HepG2 (cell line): Measurements from ENCODE around the gene BAZ2A. TPM values are rescaled to one million over a fixed set of nuclear protein-coding genes. Genes with fewer than 3 reads are reported as not detected.

Source experiments
- ATAC-seq: fragments of 200-7000 bp; cut with Tn5 transposase; 3 replicates; pipeline ENCODE4 v1.9.1; 2020; ENCODE audit warnings: mild to moderate bottlenecking, moderate library complexity
- BruUV-seq: library from RNA; stranded (reverse); fragments of 400-500 nt; replicated peaks from 2 replicates; lab custom pipeline; 2021; lab: Mats Ljungman, UMichigan
- CTCF ChIA-PET: fragments of 300-600 bp; formaldehyde crosslinking; extraction: SDS; loops from one replicate; lab custom pipeline; 2021; ENCODE audit warnings: low total read pairs, inconsistent platforms, low intra/inter-chr PET ratio; lab: Yijun Ruan, JAX
- POLR2A ChIA-PET: fragments of 350-600 bp; sonication (Branson Sonifier 250); formaldehyde crosslinking; loops from one replicate; lab custom pipeline; 2020; ENCODE audit warnings: antibody characterized with exemption, inconsistent platforms; lab: Yijun Ruan, JAX
- DNase-seq: peaks from one replicate; pipeline ENCODE4 v3.0.0-alpha.2; 2015; ENCODE audit warnings: low spot score
- FAIRE-seq: peaks from 3 replicates; lab custom pipeline; 2011; peaks lifted over from hg19 to GRCh38; lab: Jason Lieb, UNC
- H2AFZ ChIP-seq: one replicate; pipeline ENCODE4 v1.6.1; 2011; ENCODE audit warnings: low read length, inconsistent platforms
- H3K27ac ChIP-seq: fragments of 300-600 bp; 3 replicates; pipeline ENCODE4 v1.8.0; 2011; ENCODE audit warnings: mixed run types, mild to moderate bottlenecking, mixed read lengths, low read length, inconsistent platforms; ENCODE audit not compliant: insufficient read depth; ENCODE audit errors: extremely low read length
- H3K27me3 ChIP-seq, 2 experiments: fragments of 200-600 bp in 1 of 2; 2 replicates in 1 of 2; 3 replicates in 1 of 2; pipeline versions ENCODE4 v1.6.0 to v1.8.0; 2011; ENCODE audit warnings: low read length in 2 of 2, mild to moderate bottlenecking in 2 of 2, moderate library complexity in 2 of 2, inconsistent platforms in 1 of 2; ENCODE audit not compliant: insufficient read depth in 2 of 2, control insufficient read depth in 1 of 2
- H3K36me3 ChIP-seq, 2 experiments: fragments of 200-600 bp in 1 of 2; replicated peaks in 1 of 2; 2 replicates in 1 of 2; 3 replicates in 1 of 2; pipeline versions ENCODE4 v1.5.1 to v1.8.0; 2011; ENCODE audit warnings: low read length in 2 of 2, inconsistent platforms in 1 of 2; ENCODE audit not compliant: insufficient read depth in 2 of 2, control insufficient read depth in 1 of 2
- H3K4me1 ChIP-seq: 2 replicates; pipeline ENCODE4 v1.5.1; 2012; ENCODE audit warnings: low read length, inconsistent platforms; ENCODE audit not compliant: insufficient read depth
- H3K4me2 ChIP-seq: 2 replicates; pipeline ENCODE4 v1.6.0; 2011; ENCODE audit warnings: low read depth, low read length, inconsistent platforms
- H3K4me3 ChIP-seq, 3 experiments: fragments of 200-600 bp in 1 of 3; sonication (generic), shearing (Covaris generic) in 1 of 3; replicated peaks in 1 of 3; 2 replicates each; pipeline ENCODE4 v1.5.1; 2011 to 2016; ENCODE audit warnings: low read length in 3 of 3, inconsistent platforms in 2 of 3, low read depth in 2 of 3, mild to moderate bottlenecking in 2 of 3, control low read depth in 1 of 3, mixed read lengths in 1 of 3; ENCODE audit not compliant: insufficient read depth in 1 of 3
- H3K79me2 ChIP-seq: one replicate; pipeline ENCODE4 v1.6.1; 2011; ENCODE audit warnings: low read length, inconsistent platforms; ENCODE audit not compliant: insufficient read depth
- H3K9ac ChIP-seq: 2 replicates; pipeline ENCODE4 v1.6.0; 2011; ENCODE audit warnings: mild to moderate bottlenecking, low read depth, low read length, inconsistent platforms; ENCODE audit not compliant: insufficient read depth
- H3K9me3 ChIP-seq: 2 replicates; pipeline ENCODE4 v1.5.1; 2012; ENCODE audit warnings: mild to moderate bottlenecking, low read length
- H4K20me1 ChIP-seq: 2 replicates; pipeline ENCODE4 v1.6.0; 2011; ENCODE audit warnings: inconsistent platforms, mild to moderate bottlenecking, low read length, moderate library complexity; ENCODE audit not compliant: insufficient read depth
- BRD4 ChIP-seq: sonication (generic); formaldehyde crosslinking; IDR thresholded peaks from 2 replicates; pipeline ENCODE4 v1.4.0; 2020; ENCODE audit warnings: missing genetic modification reagents
- CCAR2 ChIP-seq: fragments of 200-400 bp; formaldehyde crosslinking; optimal IDR thresholded peaks from 2 replicates; pipeline ENCODE3; 2018; ENCODE audit warnings: low read depth, mild to moderate bottlenecking, low read length, moderate library complexity
- HMGA1 ChIP-seq: sonication (generic); formaldehyde crosslinking; conservative IDR thresholded peaks from 2 replicates; pipeline ENCODE4 v1.4.0; 2020; ENCODE audit warnings: missing genetic modification reagents
- RAD21 ChIP-seq: fragments of 450-650 bp; formaldehyde crosslinking; IDR thresholded peaks from 2 replicates; pipeline ENCODE4 v1.5.0; 2020; ENCODE audit warnings: mild to moderate bottlenecking
- TEAD3 ChIP-seq: optimal IDR thresholded peaks from 2 replicates; pipeline ENCODE3; 2016; ENCODE audit warnings: borderline replicate concordance
- THYN1 ChIP-seq: sonication (generic); formaldehyde crosslinking; IDR thresholded peaks from 2 replicates; pipeline ENCODE4 v1.8.1; 2023; ENCODE audit warnings: low read depth, mild to moderate bottlenecking, moderate library complexity, missing genetic modification reagents, borderline replicate concordance
- WGBS: methylation state at CpG from one replicate; pipeline ENCODE4 v1.1.6; 2017; ENCODE audit warnings: low lambda C conversion rate; 5-methylcytosine and 5-hydroxymethylcytosine counted together
- in situ Hi-C: cut with HindIII; loops from 2 replicates; pipeline ENCODE4 v1.10.0; 2017; ENCODE audit warnings: low pct_unique_long_range_greater_than_20kb; ENCODE audit not compliant: extremely low pct_ligation_motif_present
- intact Hi-C: fragments of 100-400 bp; cut with micrococcal nuclease; formaldehyde crosslinking; loops from one replicate; pipeline ENCODE4 v1.10.0; 2022; ENCODE audit not compliant: unreplicated experiment
- polyA plus RNA-seq, 8 experiments: library from polyadenylated mRNA; depleted of rRNA in 3 of 8; stranded (reverse) in 7 of 8; unstranded in 1 of 8; fragments of >200 nt; fragmentation: Illumina TruSeq in 4 of 8; extraction: Trizol in 4 of 8; gene quantifications; 2 replicates each; pipeline versions ENCODE4 v1.2.1 to v1.2.3, GENCODE V29; 2011 to 2016; ENCODE audit warnings: low read depth in 4 of 8, missing spikeins in 1 of 8, mixed read lengths in 1 of 8; ENCODE audit not compliant: insufficient read depth in 1 of 8
- total RNA-seq, 5 experiments: library from RNA; depleted of rRNA; stranded (reverse); fragments of >200 nt; fragmentation: Illumina TruSeq; extraction: Trizol; gene quantifications; 2 replicates each; pipeline ENCODE4 v1.2.3, GENCODE V29; 2016; ENCODE audit warnings: low read depth in 1 of 5
- TF ChIP-seq, protein P1 (sequence below): sonication (generic); formaldehyde crosslinking; IDR thresholded peaks from 2 replicates; pipeline ENCODE4 v1.5.0; 2020; ENCODE audit warnings: mild to moderate bottlenecking, missing genetic modification reagents, moderate library complexity
- TF ChIP-seq, protein P2 (sequence below): sonication (generic); formaldehyde crosslinking; IDR thresholded peaks from 2 replicates; pipeline ENCODE4 v1.5.1; 2020; ENCODE audit warnings: mild to moderate bottlenecking, missing genetic modification reagents, moderate library complexity
- TF ChIP-seq, protein P3 (sequence below): sonication (generic); formaldehyde crosslinking; IDR thresholded peaks from 2 replicates; pipeline ENCODE4 v1.8.0; 2022; ENCODE audit warnings: mild to moderate bottlenecking, missing genetic modification reagents, borderline replicate concordance
- TF ChIP-seq, protein P4 (sequence below), 2 experiments: sonication (generic) in 1 of 2; formaldehyde crosslinking in 1 of 2; IDR thresholded peaks; 2 replicates each; pipeline versions ENCODE4 v1.4.0 to v1.6.1; 2018 to 2020; ENCODE audit warnings: missing genetic modification reagents in 2 of 2, borderline replicate concordance in 1 of 2, low read depth in 1 of 2, mild to moderate bottlenecking in 1 of 2, missing biosample characterization in 1 of 2

Gene BAZ2A
- total and polyA plus RNA-seq, 2 of the 13 experiments (the other 11 are each of a cell fraction or from before 2014, with no cell fraction given), result 21.8 to 73.5 TPM

DNA sequence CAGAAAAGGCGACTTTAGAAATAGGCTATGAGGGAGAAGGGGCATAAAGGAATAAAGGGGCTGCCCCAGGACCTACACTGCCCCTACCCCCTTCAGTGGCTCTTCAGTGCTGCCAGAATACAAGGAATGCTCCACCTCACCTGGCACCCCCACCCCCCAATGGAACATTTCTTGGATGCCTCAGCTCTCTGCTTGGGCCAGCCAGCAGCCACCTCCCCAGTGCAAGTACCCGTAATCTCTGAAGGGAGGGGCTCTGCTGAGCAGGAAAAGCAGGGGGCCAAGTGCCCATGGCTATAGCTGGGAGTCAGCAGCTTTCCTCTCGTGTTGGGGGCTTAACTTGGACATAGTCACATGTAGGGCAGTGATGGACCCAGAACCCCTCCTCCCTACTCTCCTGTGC is 33.3 kb downstream of the BAZ2A start:
- no peaks in the 10 kb centered on the region for H4K20me1 ChIP-seq
- FAIRE-seq (no peak), DNase-seq (no peak), ATAC-seq (no peak)
- H2AFZ ChIP-seq, result no peak overlapping the region
- no peak overlapping the region for H3K4me2 ChIP-seq
- H3K36me3 ChIP-seq, result peaks cover 32 to 47% of the 10 kb centered on the region in 2 experiments
- no peaks in the 10 kb centered on the region for H3K27me3 ChIP-seq
- BruUV-seq, result no TSS peak
- H3K27ac ChIP-seq, result no peak overlapping the region
- intact Hi-C loops (no loop called here), in situ Hi-C loops (no loop called here)
- no peak for TF ChIP-seq CCAR2
- TF ChIP-seq THYN1 (CRISPR knock-in tag), result no peak
- TF ChIP-seq HMGA1 (CRISPR knock-in tag), result no peak
- 95% methylated on average over 3 of the region's 3 CpGs for WGBS
- H3K9me3 ChIP-seq, result no peaks in the 10 kb centered on the region
- H3K4me3 ChIP-seq, result no peak overlapping the region
- CTCF ChIA-PET, result no interaction called here
- POLR2A ChIA-PET, result no interaction called here
- no peak overlapping the region for H3K9ac ChIP-seq
- no peaks in the 10 kb centered on the region for H3K4me1 ChIP-seq
- H3K79me2 ChIP-seq, result no peaks in the 10 kb centered on the region

DNA sequence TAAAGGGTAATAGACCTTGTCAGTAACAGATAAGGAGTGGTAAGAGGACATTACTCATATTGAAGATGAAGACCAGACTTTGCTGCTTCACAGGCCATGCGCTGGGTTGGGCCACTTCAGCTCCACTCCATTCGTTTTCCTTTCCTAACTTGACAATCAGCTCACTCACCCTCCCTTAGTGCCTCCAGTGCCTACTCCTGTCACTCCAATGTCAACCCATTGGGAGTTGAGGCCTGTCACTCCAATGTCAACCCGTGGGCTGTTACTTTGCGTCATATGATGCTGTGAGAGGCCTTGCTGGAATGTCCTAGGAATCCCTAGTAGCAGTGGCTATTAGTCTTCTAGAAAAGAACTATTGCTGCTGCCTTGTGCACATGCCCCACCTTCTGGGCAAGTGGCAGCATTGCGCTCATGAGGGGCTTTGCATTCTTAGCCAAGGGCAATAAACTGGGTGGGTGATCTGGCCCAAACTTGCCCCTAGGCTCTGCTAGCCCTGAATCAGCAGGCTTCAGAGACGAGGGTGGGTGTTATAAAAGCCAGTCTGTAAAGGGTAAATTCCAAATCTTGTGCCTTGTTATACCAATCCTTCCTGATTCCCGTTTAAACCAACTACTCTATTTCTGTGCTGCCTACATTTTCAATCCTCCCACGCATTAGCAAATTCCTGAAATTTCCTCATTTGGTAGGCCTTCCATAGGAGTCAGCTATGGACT is 36.1 kb downstream of the BAZ2A start:
- H3K4me3 ChIP-seq, result no peak overlapping the region
- H3K27ac ChIP-seq, result no peak overlapping the region
- H3K27me3 ChIP-seq, result no peaks in the 10 kb centered on the region
- in situ Hi-C loops, result no loop called here
- H3K4me1 ChIP-seq, result no peaks in the 10 kb centered on the region
- ChIA-PET POLR2A (no interaction called here), CTCF (interaction anchor here (1.6 to 2.2 kb wide), 2 partner anchors 43 to 80 kb away, joined by 4 to 30 read pairs; no protein-coding TSS in a partner anchor)
- 51% methylated on average over 7 of the region's 8 CpGs for WGBS
- BruUV-seq, result no TSS peak
- H4K20me1 ChIP-seq, result no peaks in the 10 kb centered on the region
- H2AFZ ChIP-seq, result no peak overlapping the region
- ATAC-seq (peak; percentile 77), DNase-seq (peak; percentile 35), FAIRE-seq (peak; percentile 88)
- peaks cover 8 to 20% of the 10 kb centered on the region in 2 experiments for H3K36me3 ChIP-seq
- H3K9ac ChIP-seq, result no peak overlapping the region
- intact Hi-C loops, result loop anchor here (1.0 kb wide), 2 partner anchors 42 to 81 kb away; no protein-coding TSS in a partner anchor
- no peaks in the 10 kb centered on the region for H3K79me2 ChIP-seq
- no peak overlapping the region for H3K4me2 ChIP-seq
- H3K9me3 ChIP-seq, result no peaks in the 10 kb centered on the region
- TF ChIP-seq, protein P1, sequence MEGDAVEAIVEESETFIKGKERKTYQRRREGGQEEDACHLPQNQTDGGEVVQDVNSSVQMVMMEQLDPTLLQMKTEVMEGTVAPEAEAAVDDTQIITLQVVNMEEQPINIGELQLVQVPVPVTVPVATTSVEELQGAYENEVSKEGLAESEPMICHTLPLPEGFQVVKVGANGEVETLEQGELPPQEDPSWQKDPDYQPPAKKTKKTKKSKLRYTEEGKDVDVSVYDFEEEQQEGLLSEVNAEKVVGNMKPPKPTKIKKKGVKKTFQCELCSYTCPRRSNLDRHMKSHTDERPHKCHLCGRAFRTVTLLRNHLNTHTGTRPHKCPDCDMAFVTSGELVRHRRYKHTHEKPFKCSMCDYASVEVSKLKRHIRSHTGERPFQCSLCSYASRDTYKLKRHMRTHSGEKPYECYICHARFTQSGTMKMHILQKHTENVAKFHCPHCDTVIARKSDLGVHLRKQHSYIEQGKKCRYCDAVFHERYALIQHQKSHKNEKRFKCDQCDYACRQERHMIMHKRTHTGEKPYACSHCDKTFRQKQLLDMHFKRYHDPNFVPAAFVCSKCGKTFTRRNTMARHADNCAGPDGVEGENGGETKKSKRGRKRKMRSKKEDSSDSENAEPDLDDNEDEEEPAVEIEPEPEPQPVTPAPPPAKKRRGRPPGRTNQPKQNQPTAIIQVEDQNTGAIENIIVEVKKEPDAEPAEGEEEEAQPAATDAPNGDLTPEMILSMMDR (CRISPR knock-in tag), result peak; percentile 84
- TF ChIP-seq, protein P2, sequence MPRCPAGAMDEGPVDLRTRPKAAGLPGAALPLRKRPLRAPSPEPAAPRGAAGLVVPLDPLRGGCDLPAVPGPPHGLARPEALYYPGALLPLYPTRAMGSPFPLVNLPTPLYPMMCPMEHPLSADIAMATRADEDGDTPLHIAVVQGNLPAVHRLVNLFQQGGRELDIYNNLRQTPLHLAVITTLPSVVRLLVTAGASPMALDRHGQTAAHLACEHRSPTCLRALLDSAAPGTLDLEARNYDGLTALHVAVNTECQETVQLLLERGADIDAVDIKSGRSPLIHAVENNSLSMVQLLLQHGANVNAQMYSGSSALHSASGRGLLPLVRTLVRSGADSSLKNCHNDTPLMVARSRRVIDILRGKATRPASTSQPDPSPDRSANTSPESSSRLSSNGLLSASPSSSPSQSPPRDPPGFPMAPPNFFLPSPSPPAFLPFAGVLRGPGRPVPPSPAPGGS (CRISPR knock-in tag), result no peak
- TF ChIP-seq, protein P3, sequence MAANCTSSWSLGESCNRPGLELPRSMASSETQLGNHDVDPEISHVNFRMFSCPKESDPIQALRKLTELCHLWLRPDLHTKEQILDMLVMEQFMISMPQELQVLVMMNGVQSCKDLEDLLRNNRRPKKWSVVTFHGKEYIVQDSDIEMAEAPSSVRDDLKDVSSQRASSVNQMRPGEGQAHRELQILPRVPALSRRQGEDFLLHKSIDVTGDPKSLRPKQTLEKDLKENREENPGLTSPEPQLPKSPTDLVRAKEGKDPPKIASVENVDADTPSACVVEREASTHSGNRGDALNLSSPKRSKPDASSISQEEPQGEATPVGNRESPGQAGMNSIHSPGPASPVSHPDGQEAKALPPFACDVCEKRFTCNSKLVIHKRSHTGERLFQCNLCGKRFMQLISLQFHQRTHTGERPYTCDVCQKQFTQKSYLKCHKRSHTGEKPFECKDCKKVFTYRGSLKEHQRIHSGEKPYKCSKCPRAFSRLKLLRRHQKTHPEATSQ (CRISPR knock-in tag), result no peak
- no peak for TF ChIP-seq BRD4
- peak; percentile 71 for TF ChIP-seq RAD21 (CRISPR knock-in tag)
- TF ChIP-seq, protein P4, sequence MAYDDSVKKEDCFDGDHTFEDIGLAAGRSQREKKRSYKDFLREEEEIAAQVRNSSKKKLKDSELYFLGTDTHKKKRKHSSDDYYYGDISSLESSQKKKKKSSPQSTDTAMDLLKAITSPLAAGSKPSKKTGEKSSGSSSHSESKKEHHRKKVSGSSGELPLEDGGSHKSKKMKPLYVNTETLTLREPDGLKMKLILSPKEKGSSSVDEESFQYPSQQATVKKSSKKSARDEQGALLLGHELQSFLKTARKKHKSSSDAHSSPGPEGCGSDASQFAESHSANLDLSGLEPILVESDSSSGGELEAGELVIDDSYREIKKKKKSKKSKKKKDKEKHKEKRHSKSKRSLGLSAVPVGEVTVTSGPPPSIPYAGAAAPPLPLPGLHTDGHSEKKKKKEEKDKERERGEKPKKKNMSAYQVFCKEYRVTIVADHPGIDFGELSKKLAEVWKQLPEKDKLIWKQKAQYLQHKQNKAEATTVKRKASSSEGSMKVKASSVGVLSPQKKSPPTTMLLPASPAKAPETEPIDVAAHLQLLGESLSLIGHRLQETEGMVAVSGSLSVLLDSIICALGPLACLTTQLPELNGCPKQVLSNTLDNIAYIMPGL (CRISPR knock-in tag; IDR thresholded peaks at IDR 0.05; ENCODE audit: borderline replicate concordance in 1 of 2, low read depth in 1 of 2), result 0 out of 4 replicates have a peak, but pooled peaks of 1 of the 2 experiments have one; percentile 27
- peak; percentile 48 for TF ChIP-seq TEAD3 (CRISPR knock-in tag)
